Measurements from ENCODE around the gene CD247.

GRCh38 chr1:167388976-167389375 lies 129.4 kb downstream of the CD247 start:
- no peak for TF ChIP-seq CTCF (conservative IDR thresholded peaks at IDR 0.05; ENCODE audit: low read depth, low read length)
- TF ChIP-seq EZH2 (IDR thresholded peaks at IDR 0.05; ENCODE audit: low read length, unreplicated experiment), result no peak
- TF ChIP-seq EZH2phosphoT487 (IDR thresholded peaks at IDR 0.05; ENCODE audit: borderline replicate concordance, low read length), result no peak
